DOHH2 (cell line): ENCODE data around the gene IL2RA.

Experiments used
- H3F3A ChIP-seq: fragments of 200-600 bp; sonication (generic), shearing (Covaris generic); 2 replicates; pipeline ENCODE4 v1.6.0; 2016; ENCODE audit warnings: antibody characterized with exemption, mild to moderate bottlenecking; ENCODE audit not compliant: control insufficient read depth, insufficient read depth
- H3K27ac ChIP-seq: fragments of 200-600 bp; sonication (generic); 2 replicates; pipeline ENCODE4 v1.5.1; 2014; ENCODE audit warnings: low read depth, mild to moderate bottlenecking, low read length, moderate library complexity
- H3K27me3 ChIP-seq: fragments of 200-600 bp; sonication (generic); 2 replicates; pipeline ENCODE4 v1.6.1; 2014; ENCODE audit warnings: mild to moderate bottlenecking, low read length, mixed read lengths; ENCODE audit not compliant: control insufficient read depth
- H3K36me3 ChIP-seq: fragments of 200-600 bp; sonication (generic); 2 replicates; pipeline ENCODE4 v1.6.1; 2014; ENCODE audit warnings: mild to moderate bottlenecking, low read length, moderate library complexity, mixed read lengths; ENCODE audit not compliant: control insufficient read depth
- H3K4me1 ChIP-seq: fragments of 200-600 bp; sonication (generic); 2 replicates; pipeline ENCODE4 v1.6.1; 2014; ENCODE audit warnings: mild to moderate bottlenecking, low read length, mixed read lengths; ENCODE audit not compliant: control insufficient read depth
- H3K4me2 ChIP-seq: fragments of 200-600 bp; sonication (generic); 2 replicates; pipeline ENCODE4 v1.6.0; 2014; ENCODE audit warnings: mild to moderate bottlenecking, low read length, moderate library complexity
- H3K4me3 ChIP-seq: fragments of 200-600 bp; sonication (generic); 2 replicates; pipeline ENCODE4 v1.5.1; 2014; ENCODE audit warnings: mild to moderate bottlenecking, low read length, mixed read lengths
- H3K79me2 ChIP-seq: fragments of 200-600 bp; sonication (generic); 2 replicates; pipeline ENCODE4 v1.6.1; 2014; ENCODE audit warnings: mild to moderate bottlenecking, low read length, mixed read lengths; ENCODE audit not compliant: control insufficient read depth
- H3K9me2 ChIP-seq: fragments of 200-600 bp; sonication (generic); replicated peaks from 2 replicates; pipeline ENCODE4 v1.6.1; 2014; ENCODE audit warnings: mild to moderate bottlenecking, low read length, mixed read lengths; ENCODE audit not compliant: control insufficient read depth
- H3K9me3 ChIP-seq: fragments of 200-600 bp; sonication (generic); 2 replicates; pipeline ENCODE4 v1.6.1; 2014; ENCODE audit warnings: antibody characterized with exemption, low read length, mixed read lengths; ENCODE audit not compliant: control insufficient read depth, insufficient read depth
- H4K20me1 ChIP-seq: fragments of 200-600 bp; sonication (generic); 2 replicates; pipeline ENCODE4 v1.6.0; 2014; ENCODE audit warnings: low read depth, mild to moderate bottlenecking, antibody characterized with exemption, low read length, moderate library complexity; ENCODE audit not compliant: control insufficient read depth, insufficient read depth
- CTCF ChIP-seq: fragments of 200-600 bp; sonication (generic); IDR thresholded peaks from one replicate; pipeline ENCODE4 v1.5.1; 2014; ENCODE audit warnings: antibody characterized with exemption, mild to moderate bottlenecking, low read depth, low read length; ENCODE audit not compliant: poor library complexity, severe bottlenecking
- EZH2phosphoT487 ChIP-seq: fragments of 200-600 bp; sonication (generic); IDR thresholded peaks from 2 replicates; pipeline ENCODE4 v1.6.1; 2017; ENCODE audit warnings: borderline replicate concordance, mild to moderate bottlenecking, antibody characterized with exemption, low read length, moderate library complexity, mixed read lengths

The IL2RA gene

GRCh38 chr10:6009961-6010360 is 52.2 kb downstream of the IL2RA start:
- Histone ChIP-seq H3K36me3 (no peaks in the 10 kb centered on the region), H4K20me1 (no peaks in the 10 kb centered on the region), H3K9me3 (no peaks in the 10 kb centered on the region), H3K4me3 (no peak overlapping the region), H3K27me3 (peaks cover 9% of the 10 kb centered on the region; the same call in 1 of the 2 replicates), H3K79me2 (no peaks in the 10 kb centered on the region), H3K27ac (no peak overlapping the region), H3K9me2 (no peaks in the 10 kb centered on the region), H3F3A (no peaks in the 10 kb centered on the region), H3K4me2 (no peak overlapping the region), H3K4me1 (peaks cover 13% of the 10 kb centered on the region)
- TF ChIP-seq CTCF: no peak
- no peak for TF ChIP-seq EZH2phosphoT487

- Histone ChIP-seq H3K9me2 (no peaks in the 10 kb centered on the region), H3F3A (no peaks in the 10 kb centered on the region), H3K79me2 (no peaks in the 10 kb centered on the region), H3K27ac (no peak overlapping the region), H3K4me2 (no peak overlapping the region), H3K36me3 (no peaks in the 10 kb centered on the region), H3K9me3 (no peaks in the 10 kb centered on the region), H4K20me1 (no peaks in the 10 kb centered on the region), H3K4me1 (peaks cover 4% of the 10 kb centered on the region), H3K4me3 (no peak overlapping the region), H3K27me3 (peaks cover 10% of the 10 kb centered on the region; the same call in 1 of the 2 replicates)
- TF ChIP-seq CTCF (no peak), EZH2phosphoT487 (no peak)
These were observed 53.0 kb downstream of the IL2RA start for GRCh38 chr10:6009150-6009549.

GRCh38 chr10:6008497-6009142 is 53.5 kb downstream of the IL2RA start:
- H3K27me3 ChIP-seq: peaks cover 10% of the 10 kb centered on the region; the same call in 1 of the 2 replicates
- H3K36me3 ChIP-seq: no peaks in the 10 kb centered on the region
- H3K79me2 ChIP-seq: no peaks in the 10 kb centered on the region
- H3F3A ChIP-seq: no peaks in the 10 kb centered on the region
- no peaks in the 10 kb centered on the region for H3K9me3 ChIP-seq
- no peaks in the 10 kb centered on the region for H3K9me2 ChIP-seq
- no peaks in the 10 kb centered on the region for H3K4me1 ChIP-seq
- H3K4me2 ChIP-seq: no peak overlapping the region
- no peak overlapping the region for H3K27ac ChIP-seq
- no peaks in the 10 kb centered on the region for H4K20me1 ChIP-seq
- no peak overlapping the region for H3K4me3 ChIP-seq
- TF ChIP-seq CTCF (no peak), EZH2phosphoT487 (no peak)
